OCI-LY7 (cell line): Measurements from ENCODE around the gene ECE1.
A peak's percentile ranks its signal among the peaks of the same experiment; 100 is the strongest.

Source experiments
- CTCF ChIP-seq: fragments of 200-600 bp; sonication (generic); conservative IDR thresholded peaks from 2 replicates; pipeline ENCODE4 v1.5.1; 2014; ENCODE audit warnings: mild to moderate bottlenecking, antibody characterized with exemption, low read length, moderate library complexity, mixed read lengths
- EZH2phosphoT487 ChIP-seq: fragments of 200-600 bp; sonication (generic); IDR thresholded peaks from 2 replicates; pipeline ENCODE4 v1.6.1; 2018; ENCODE audit warnings: low read depth, borderline replicate concordance, mild to moderate bottlenecking, mixed run types, antibody characterized with exemption, low read length, moderate library complexity, mixed read lengths

- TF ChIP-seq CTCF: peak; percentile 73
- no peak for TF ChIP-seq EZH2phosphoT487
These were observed 45.1 kb downstream of the ECE1 start for GRCh38 chr1:21244986-21245687.
